Measurements from ENCODE around the gene CADPS2. TPM values are rescaled to one million over a fixed set of nuclear protein-coding genes. Genes with fewer than 3 reads are reported as not detected.

The CADPS2 gene
- total and polyA plus RNA-seq, 4 donors, result 16.0 to 76.7 (median 27.7) TPM

GRCh38 chr7:122633472-122633871 is 252.8 kb downstream of the CADPS2 start:
- WGBS, 2 donors, result 84 to 86% methylated on average over 3 of the region's 3 CpGs
- TF ChIP-seq, protein P1, sequence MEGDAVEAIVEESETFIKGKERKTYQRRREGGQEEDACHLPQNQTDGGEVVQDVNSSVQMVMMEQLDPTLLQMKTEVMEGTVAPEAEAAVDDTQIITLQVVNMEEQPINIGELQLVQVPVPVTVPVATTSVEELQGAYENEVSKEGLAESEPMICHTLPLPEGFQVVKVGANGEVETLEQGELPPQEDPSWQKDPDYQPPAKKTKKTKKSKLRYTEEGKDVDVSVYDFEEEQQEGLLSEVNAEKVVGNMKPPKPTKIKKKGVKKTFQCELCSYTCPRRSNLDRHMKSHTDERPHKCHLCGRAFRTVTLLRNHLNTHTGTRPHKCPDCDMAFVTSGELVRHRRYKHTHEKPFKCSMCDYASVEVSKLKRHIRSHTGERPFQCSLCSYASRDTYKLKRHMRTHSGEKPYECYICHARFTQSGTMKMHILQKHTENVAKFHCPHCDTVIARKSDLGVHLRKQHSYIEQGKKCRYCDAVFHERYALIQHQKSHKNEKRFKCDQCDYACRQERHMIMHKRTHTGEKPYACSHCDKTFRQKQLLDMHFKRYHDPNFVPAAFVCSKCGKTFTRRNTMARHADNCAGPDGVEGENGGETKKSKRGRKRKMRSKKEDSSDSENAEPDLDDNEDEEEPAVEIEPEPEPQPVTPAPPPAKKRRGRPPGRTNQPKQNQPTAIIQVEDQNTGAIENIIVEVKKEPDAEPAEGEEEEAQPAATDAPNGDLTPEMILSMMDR (IDR thresholded peaks at IDR 0.05; ENCODE audit: control extremely low read depth, extremely low read depth), result no peak
- DNase-seq, result no peak
- Histone ChIP-seq H3K27me3 (ENCODE audit: control insufficient read depth in 3 of 3, insufficient read depth in 3 of 3, low read length in 2 of 3) (no peaks in the 10 kb centered on the region), H3K9me3 (ENCODE audit: control insufficient read depth in 4 of 4, insufficient read depth in 3 of 4, low read length in 3 of 4) (peaks cover 0 to 3% (median 0%) of the 10 kb centered on the region in 4 donors), H3K4me1 (ENCODE audit: control insufficient read depth in 5 of 5, insufficient read depth in 5 of 5, low read length in 5 of 5) (no peaks in the 10 kb centered on the region), H3K36me3 (ENCODE audit: control insufficient read depth in 4 of 4, insufficient read depth in 4 of 4, low read length in 4 of 4) (no peaks in the 10 kb centered on the region), H3K27ac (ENCODE audit: low read depth in 1 of 2, low read length in 1 of 2) (no peak overlapping the region), H3K4me3 (no peak overlapping the region), H3K9ac (ENCODE audit: insufficient read depth in 1 of 2, low read length in 2 of 2) (no peak overlapping the region)
- no peak for ATAC-seq (ENCODE audit: insufficient read depth, low FRiP score)

- Histone ChIP-seq H3K4me3 (no peak overlapping the region), H3K27me3 (ENCODE audit: control insufficient read depth in 3 of 3, insufficient read depth in 3 of 3, low read length in 2 of 3) (no peaks in the 10 kb centered on the region), H3K9ac (ENCODE audit: insufficient read depth in 1 of 2, low read length in 2 of 2) (no peak overlapping the region), H3K4me1 (ENCODE audit: control insufficient read depth in 5 of 5, insufficient read depth in 5 of 5, low read length in 5 of 5) (no peaks in the 10 kb centered on the region), H3K36me3 (ENCODE audit: control insufficient read depth in 4 of 4, insufficient read depth in 4 of 4, low read length in 4 of 4) (no peaks in the 10 kb centered on the region), H3K27ac (ENCODE audit: low read depth in 1 of 2, low read length in 1 of 2) (no peak overlapping the region), H3K9me3 (ENCODE audit: control insufficient read depth in 4 of 4, insufficient read depth in 3 of 4, low read length in 3 of 4) (peaks cover 0 to 3% (median 0%) of the 10 kb centered on the region in 4 donors)
- TF ChIP-seq, protein P1 (IDR thresholded peaks at IDR 0.05; ENCODE audit: control extremely low read depth, extremely low read depth), result no peak
- ATAC-seq (ENCODE audit: insufficient read depth, low FRiP score), result no peak
- DNase-seq, result no peak
These were observed 254.0 kb downstream of the CADPS2 start for GRCh38 chr7:122632238-122632637.

DNA sequence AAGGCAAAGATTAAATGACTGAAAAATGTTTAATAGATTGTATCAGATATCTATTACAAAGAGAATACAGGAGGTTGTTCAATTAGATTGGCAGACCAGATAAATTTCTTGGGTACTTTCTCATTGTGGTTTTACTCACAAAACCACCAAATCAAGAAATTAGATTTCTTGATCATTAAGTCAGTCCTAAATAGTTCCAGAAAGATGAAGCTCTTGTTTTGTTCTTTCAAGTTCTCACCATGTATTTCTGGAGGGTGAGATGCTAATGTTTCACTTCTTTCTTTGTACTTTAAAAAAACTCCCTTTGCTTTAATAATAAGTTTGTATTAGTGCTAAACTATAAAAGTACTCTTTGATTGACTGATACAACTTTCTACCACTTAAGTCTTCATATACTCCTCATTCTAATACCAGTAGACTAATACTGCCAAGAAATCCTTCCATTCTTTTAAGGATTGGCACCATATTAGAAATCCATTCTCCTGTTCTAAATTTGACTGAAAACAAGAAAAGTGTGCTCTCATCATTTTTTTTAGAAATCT is 256.8 kb downstream of the CADPS2 start:
- ATAC-seq (ENCODE audit: insufficient read depth, low FRiP score), result no peak
- Histone ChIP-seq H3K9me3 (ENCODE audit: control insufficient read depth in 4 of 4, insufficient read depth in 3 of 4, low read length in 3 of 4) (no peaks in the 10 kb centered on the region), H3K4me1 (ENCODE audit: control insufficient read depth in 5 of 5, insufficient read depth in 5 of 5, low read length in 5 of 5) (no peaks in the 10 kb centered on the region)

More for the DNA sequence above, 256.8 kb downstream of the CADPS2 start:
- no peaks in the 10 kb centered on the region for H3K27me3 ChIP-seq (ENCODE audit: control insufficient read depth in 3 of 3, insufficient read depth in 3 of 3, low read length in 2 of 3)
- DNase-seq, result no peak
- no peak overlapping the region for H3K9ac ChIP-seq (ENCODE audit: insufficient read depth in 1 of 2, low read length in 2 of 2)
- TF ChIP-seq, protein P1 (IDR thresholded peaks at IDR 0.05; ENCODE audit: control extremely low read depth, extremely low read depth), result no peak
- no peaks in the 10 kb centered on the region for H3K36me3 ChIP-seq (ENCODE audit: control insufficient read depth in 4 of 4, insufficient read depth in 4 of 4, low read length in 4 of 4)
- no peak overlapping the region for H3K4me3 ChIP-seq
- no peak overlapping the region for H3K27ac ChIP-seq (ENCODE audit: low read depth in 1 of 2, low read length in 1 of 2)

Measured in lung (tissue), 12 donors.